ENCODE data around the gene PSMD13.
"Not testable (repeated sequence)": the region's sequence is repeated elsewhere in the genome, so short reads cannot be mapped to it uniquely, and the experiment has no call there.

The PSMD13 gene

GRCh38 chr11:250740-251299 lies 14.0 kb downstream of the PSMD13 start:
- DNase-seq, result peak in 1 of 2 experiments; percentile 9

- no peak for DNase-seq
Observed at GRCh38 chr11:251550-251949, 14.8 kb downstream of the PSMD13 start.

- no peak for DNase-seq
Observed at GRCh38 chr11:252666-253065, 15.9 kb downstream of the PSMD13 start.

GRCh38 chr11:253160-253885 lies 16.5 kb downstream of the PSMD13 start:
- DNase-seq, result no peak

GRCh38 chr11:253886-254270 lies 17.1 kb downstream of the PSMD13 start:
- no peak for DNase-seq

GRCh38 chr11:255176-255575 lies 18.4 kb downstream of the PSMD13 start:
- no peak for DNase-seq

- no peak for DNase-seq
Observed at GRCh38 chr11:255816-256215, 19.0 kb downstream of the PSMD13 start.

GRCh38 chr11:256952-257737 lies 20.4 kb downstream of the PSMD13 start:
- no peak for DNase-seq

- DNase-seq, result no peak
Observed at GRCh38 chr11:257766-258493, 21.2 kb downstream of the PSMD13 start.

GRCh38 chr11:259413-259812 lies 22.6 kb downstream of the PSMD13 start:
- no peak for DNase-seq

- no peak for DNase-seq
Observed at GRCh38 chr11:261624-262023, 24.8 kb downstream of the PSMD13 start.

GRCh38 chr11:266676-267439 lies 30.1 kb downstream of the PSMD13 start:
- DNase-seq, result no peak

GRCh38 chr11:267491-267994 lies 30.8 kb downstream of the PSMD13 start:
- no peak for DNase-seq

- not testable (repeated sequence) for DNase-seq
Observed at GRCh38 chr11:268716-269145, 32.0 kb downstream of the PSMD13 start.

- no peak for DNase-seq
Observed at GRCh38 chr11:269146-269890, 32.5 kb downstream of the PSMD13 start.

GRCh38 chr11:270451-271318 lies 33.9 kb downstream of the PSMD13 start:
- DNase-seq, result no peak

- DNase-seq, result no peak
Observed at GRCh38 chr11:271319-271715, 34.5 kb downstream of the PSMD13 start.

- DNase-seq, result no peak
Observed at GRCh38 chr11:272195-272930, 35.6 kb downstream of the PSMD13 start.

GRCh38 chr11:272931-273198 lies 36.1 kb downstream of the PSMD13 start:
- no peak for DNase-seq

- no peak for DNase-seq
Observed at GRCh38 chr11:276219-276618, 39.4 kb downstream of the PSMD13 start.

Data from SHP77 (cell line).